Erythroblast (primary cell): ENCODE results near the gene FREM1.

Experiments
- GATA1 ChIP-seq: IDR thresholded peaks from 2 replicates; pipeline ENCODE4 v1.6.1; 2011; ENCODE audit warnings: low read depth, mild to moderate bottlenecking, control low read depth, low read length, moderate library complexity
- POLR2A ChIP-seq: IDR thresholded peaks from 2 replicates; pipeline ENCODE4 v1.6.1; 2011; ENCODE audit warnings: mild to moderate bottlenecking, low read length

DNA sequence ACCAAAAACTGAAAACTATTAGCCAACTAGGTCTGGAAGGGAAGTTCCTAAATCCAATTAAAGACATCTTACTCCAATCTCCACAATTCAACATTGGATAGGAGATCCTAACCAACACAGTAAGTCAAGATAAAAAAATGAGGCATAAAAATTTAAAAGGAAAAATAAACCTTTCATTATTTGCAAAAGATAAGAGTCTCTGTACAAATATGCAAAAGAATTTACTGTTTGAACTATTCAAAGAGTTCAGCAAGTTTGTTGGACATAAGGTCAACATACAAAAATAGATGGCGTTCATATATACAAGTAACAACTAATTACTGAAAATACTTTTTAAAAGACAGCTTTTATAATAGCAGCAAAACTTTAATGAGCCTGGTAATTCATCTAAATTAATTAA, 3.1 kb upstream of the FREM1 start:
- TF ChIP-seq POLR2A (no peak), GATA1 (no peak)
